CD4-positive, alpha-beta T cell (primary cell): ENCODE results near the gene PHKB. TPM values are rescaled to one million over a fixed set of nuclear protein-coding genes. Genes with fewer than 3 reads are reported as not detected.

ENCODE experiments used
- ATAC-seq: fragments of 200-7000 bp; cut with Tn5 transposase; one replicate; pipeline ENCODE4 v1.10.0; 2022; ENCODE audit warnings: mild to moderate bottlenecking; ENCODE audit not compliant: poor library complexity
- CTCF ChIA-PET: fragments of 350-600 bp; sonication (Branson Sonifier 250); formaldehyde crosslinking; loops from one replicate; lab custom pipeline; 2021; ENCODE audit warnings: antibody characterized with exemption, inconsistent platforms; lab: Charles Lee
- POLR2A ChIA-PET: fragments of 350-600 bp; sonication (Branson Sonifier 250); formaldehyde crosslinking; loops from one replicate; lab custom pipeline; 2021; ENCODE audit warnings: antibody characterized with exemption, inconsistent platforms; lab: Charles Lee
- DNase-seq, 14 experiments: peaks; one replicate each; pipeline ENCODE4 v3.0.0-alpha.2; 2013 to 2020; ENCODE audit warnings: mixed read lengths in 2 of 14
- H3K27ac ChIP-seq, 2 donors: one replicate each; pipeline versions ENCODE4 v1.5.1 to v1.7.0; 2013; ENCODE audit warnings: low read length in 2 of 2, low read depth in 1 of 2, mild to moderate bottlenecking in 1 of 2
- H3K27me3 ChIP-seq, 2 experiments: 1 replicate in 1 of 2; 2 replicates in 1 of 2; pipeline versions ENCODE4 v1.6.1 to v1.7.0; 2013; ENCODE audit warnings: low read length in 2 of 2, control low read depth in 1 of 2, mild to moderate bottlenecking in 1 of 2, moderate library complexity in 1 of 2; ENCODE audit not compliant: insufficient read depth in 2 of 2, control insufficient read depth in 1 of 2
- H3K36me3 ChIP-seq: one replicate; pipeline ENCODE4 v1.6.1; 2013; ENCODE audit warnings: low read length, control low read depth; ENCODE audit not compliant: insufficient read depth
- H3K4me1 ChIP-seq: one replicate; pipeline ENCODE4 v1.6.1; 2013; ENCODE audit warnings: low read length, control low read depth; ENCODE audit not compliant: insufficient read depth
- H3K4me3 ChIP-seq: one replicate; pipeline ENCODE4 v1.5.1; 2013; ENCODE audit warnings: mild to moderate bottlenecking, low read length, moderate library complexity
- H3K9me3 ChIP-seq, 2 experiments: 1 replicate in 1 of 2; 2 replicates in 1 of 2; pipeline versions ENCODE4 v1.6.1 to v1.7.0; 2013; ENCODE audit warnings: low read length in 2 of 2, mild to moderate bottlenecking in 2 of 2, control low read depth in 1 of 2, moderate library complexity in 1 of 2; ENCODE audit not compliant: control insufficient read depth in 1 of 2, insufficient read depth in 1 of 2
- H3K27ac Mint-ChIP-seq: one replicate; pipeline ENCODE4 v1.8.0; 2020; ENCODE audit warnings: mixed read lengths
- H3K27me3 Mint-ChIP-seq: one replicate; pipeline ENCODE4 v1.8.0; 2021; ENCODE audit warnings: mixed read lengths
- H3K36me3 Mint-ChIP-seq: one replicate; pipeline ENCODE4 v1.8.0; 2021; ENCODE audit warnings: low read depth, mixed read lengths
- H3K4me1 Mint-ChIP-seq: one replicate; pipeline ENCODE4 v1.8.0; 2021; ENCODE audit warnings: low read depth, mixed read lengths
- H3K4me3 Mint-ChIP-seq: one replicate; pipeline ENCODE4 v1.8.0; 2020; ENCODE audit warnings: mild to moderate bottlenecking, mixed read lengths
- H3K9me3 Mint-ChIP-seq: one replicate; pipeline ENCODE4 v1.8.0; 2020; ENCODE audit warnings: mixed read lengths
- CTCF ChIP-seq: fragments of 200-600 bp; IDR thresholded peaks from one replicate; pipeline ENCODE4 v1.8.0; 2022; ENCODE audit warnings: antibody characterized with exemption, mild to moderate bottlenecking
- intact Hi-C, 2 experiments: fragments of 100-400 bp; cut with DNase I in 1 of 2; cut with micrococcal nuclease in 1 of 2; formaldehyde crosslinking; loops; one replicate each; pipeline versions ENCODE4 v1.15.1 to v1.9.0; 2023 to 2025; cut with DNase I, micrococcal nuclease
- total RNA-seq, 174 experiments: library from RNA in 2 of 174; stranded (reverse) in 2 of 174; gene quantifications; one replicate each; pipeline ENCODE4 v1.2.3 and lab custom pipeline; 2021 to 2026

The PHKB gene
- total RNA-seq, 2 experiments from 2014 or later, result 28.8 to 31.3 TPM

GRCh38 chr16:47734987-47735594, 274.0 kb downstream of the PHKB start:
- Mint-ChIP-seq H3K27me3 (peaks cover 14% of the 10 kb centered on the region), H3K4me3 (no peak overlapping the region), H3K27ac (no peak overlapping the region), H3K4me1 (no peaks in the 10 kb centered on the region), H3K36me3 (no peaks in the 10 kb centered on the region), H3K9me3 (peaks cover 4% of the 10 kb centered on the region)
- Histone ChIP-seq H3K9me3 (no peaks in the 10 kb centered on the region), H3K4me3 (no peak overlapping the region), H3K27me3 (no peaks in the 10 kb centered on the region), H3K36me3 (no peaks in the 10 kb centered on the region), H3K27ac (no peak overlapping the region), H3K4me1 (no peaks in the 10 kb centered on the region)
- ChIA-PET POLR2A (no interaction called here), CTCF (no interaction called here)
- no peak for TF ChIP-seq CTCF
- ATAC-seq (no peak), DNase-seq (no peak)
- intact Hi-C loops, result no loop called here

GRCh38 chr16:47750371-47750770, 289.2 kb downstream of the PHKB start:
- H3K27ac ChIP-seq, result no peak overlapping the region
- DNase-seq (no peak), ATAC-seq (no peak)
- intact Hi-C loops, result no loop called here
- TF ChIP-seq CTCF, result no peak
- POLR2A ChIA-PET, result no interaction called here
- H3K36me3 ChIP-seq, result no peaks in the 10 kb centered on the region
- Mint-ChIP-seq H3K4me1 (no peaks in the 10 kb centered on the region), H3K9me3 (no peaks in the 10 kb centered on the region), H3K4me3 (no peak overlapping the region), H3K27ac (no peak overlapping the region), H3K27me3 (peaks cover 22% of the 10 kb centered on the region), H3K36me3 (no peaks in the 10 kb centered on the region)
- H3K4me1 ChIP-seq, result no peaks in the 10 kb centered on the region
- H3K4me3 ChIP-seq, result no peak overlapping the region
- CTCF ChIA-PET, result no interaction called here
- H3K9me3 ChIP-seq, result no peaks in the 10 kb centered on the region
- no peaks in the 10 kb centered on the region for H3K27me3 ChIP-seq

Other genes starting within 250 kb of the PHKB start
- gene ITFG1, start 268 bp upstream of the PHKB start, total RNA-seq, result 10 to 100 TPM; 18.0 to 18.5 TPM